K562 (cell line): ENCODE measurements around the gene ADGRB2. TPM values are rescaled to one million over a fixed set of nuclear protein-coding genes. Genes with fewer than 3 reads are reported as not detected.

Source experiments
- CHD1 ChIP-seq: fragments of 200-600 bp; sonication (generic); IDR thresholded peaks from one replicate; pipeline ENCODE4 v1.6.1; 2012; ENCODE audit warnings: mild to moderate bottlenecking, moderate library complexity, low read length, inconsistent platforms
- DDX20 ChIP-seq: fragments of 450-650 bp; IDR thresholded peaks from 2 replicates; pipeline ENCODE4 v1.6.1; 2016; ENCODE audit warnings: missing genetic modification characterization, low read depth, mild to moderate bottlenecking, missing compliant biosample characterization, moderate library complexity
- NFE2L1 ChIP-seq: fragments of 450-650 bp; IDR thresholded peaks from 2 replicates; pipeline ENCODE4 v1.6.1; 2016; ENCODE audit warnings: missing genetic modification characterization, low read depth, mild to moderate bottlenecking, missing compliant biosample characterization, moderate library complexity, borderline replicate concordance
- PCBP1 ChIP-seq: fragments of 200-400 bp; formaldehyde crosslinking; IDR thresholded peaks from 2 replicates; pipeline ENCODE4 v1.6.1; 2018; ENCODE audit warnings: mild to moderate bottlenecking, low read depth, low read length; ENCODE audit not compliant: poor library complexity, severe bottlenecking
- POLR2AphosphoS2 ChIP-seq: IDR thresholded peaks from 2 replicates; pipeline ENCODE4 v1.6.1; 2012; ENCODE audit warnings: low read length, improper control_type of control experiment
- SRF ChIP-seq, 2 experiments: fragments of 250-450, 450-650 bp in 1 of 2; sonication (Bioruptor Pico) in 1 of 2; sonication (generic) in 1 of 2; formaldehyde crosslinking; IDR thresholded peaks; 2 replicates each; pipeline versions ENCODE4 v1.5.0 to v1.5.1; 2020 to 2022; ENCODE audit warnings: mild to moderate bottlenecking in 1 of 2, missing genetic modification reagents in 1 of 2
- SRSF7 ChIP-seq: fragments of 200-400 bp; formaldehyde crosslinking; optimal IDR thresholded peaks from 2 replicates; pipeline ENCODE3; 2017; ENCODE audit warnings: mild to moderate bottlenecking, low read depth, low read length
- XRCC4 ChIP-seq: IDR thresholded peaks from one replicate; pipeline ENCODE4 v1.6.1; 2011; ENCODE audit not compliant: insufficient read depth, insufficient read length; ENCODE audit errors: extremely low read depth
- ZBED1 ChIP-seq: IDR thresholded peaks from 2 replicates; pipeline ENCODE4 v1.6.1; 2014
- ZNF224 ChIP-seq: sonication (generic); formaldehyde crosslinking; IDR thresholded peaks from 2 replicates; pipeline ENCODE4 v1.8.0; 2022; ENCODE audit warnings: mild to moderate bottlenecking, missing genetic modification reagents
- ZNF507 ChIP-seq: conservative IDR thresholded peaks from 2 replicates; pipeline ENCODE4 v1.6.1; 2017; ENCODE audit warnings: missing genetic modification characterization, missing compliant biosample characterization
- ZNF717 ChIP-seq: fragments of 250-450 bp; sonication (Bioruptor Pico); IDR thresholded peaks from 2 replicates; pipeline ENCODE4 v1.5.0; 2021
- polyA plus RNA-seq, 8 experiments: library from polyadenylated mRNA; depleted of rRNA in 4 of 8; stranded (reverse) in 5 of 8; unstranded in 3 of 8; fragments of >200 nt; fragmentation: Nextera tagmentation in 2 of 8; fragmentation: Illumina TruSeq in 1 of 8; extraction: Ambion mirVana in 2 of 8; extraction: Trizol in 1 of 8; gene quantifications; 2 replicates each; pipeline versions ENCODE4 v1.2.1 to v1.2.3, GENCODE V29; 2011 to 2014; ENCODE audit warnings: inconsistent platforms in 1 of 8, missing spikeins in 1 of 8
- total RNA-seq, 7 experiments: library from RNA; depleted of rRNA in 6 of 7; stranded (reverse); fragments of >200 nt in 6 of 7; fragmentation: Illumina TruSeq in 2 of 7; extraction: Trizol in 2 of 7; gene quantifications; 2 replicates each; pipeline versions ENCODE4 v1.2.1 to v1.2.3, GENCODE V29; 2011 to 2021; ENCODE audit warnings: low replicate concordance in 1 of 7
- TF ChIP-seq, protein P1 (sequence below), 3 experiments: IDR thresholded peaks in 2 of 3; conservative IDR thresholded peaks in 1 of 3; 2 replicates each; pipeline ENCODE4 v1.5.1; 2011 to 2012; ENCODE audit warnings: low read length in 3 of 3, mild to moderate bottlenecking in 3 of 3, control low read depth in 2 of 3, improper control_type of control experiment in 1 of 3, inconsistent platforms in 1 of 3, low read depth in 1 of 3, mixed read lengths in 1 of 3, moderate library complexity in 1 of 3; ENCODE audit not compliant: insufficient read depth in 2 of 3
- TF ChIP-seq, protein P2 (sequence below): fragments of 450-650 bp; conservative IDR thresholded peaks from 2 replicates; pipeline ENCODE4 v1.6.1; 2016; ENCODE audit warnings: missing genetic modification characterization, low read depth, mild to moderate bottlenecking, missing compliant biosample characterization, moderate library complexity
- TF ChIP-seq, protein P3 (sequence below): fragments of 450-650 bp; IDR thresholded peaks from 2 replicates; pipeline ENCODE4 v1.7.1; 2018; ENCODE audit warnings: mild to moderate bottlenecking, low read depth; ENCODE audit not compliant: partially characterized antibody
- TF ChIP-seq, protein P4 (sequence below): sonication (generic); formaldehyde crosslinking; IDR thresholded peaks from 2 replicates; pipeline ENCODE4 v1.8.0; 2022; ENCODE audit warnings: mild to moderate bottlenecking, missing genetic modification reagents
- TF ChIP-seq, protein P5 (sequence below): sonication (generic); formaldehyde crosslinking; IDR thresholded peaks from 2 replicates; pipeline ENCODE4 v1.8.0; 2022; ENCODE audit warnings: mild to moderate bottlenecking, missing genetic modification reagents, borderline replicate concordance

Gene ADGRB2
- total and polyA plus RNA-seq, 9 of the 15 experiments (the other 6 are each of a cell fraction or from before 2014, with no cell fraction given), result 0.04 to 0.23 (median 0.20) TPM; not detected in 2

GRCh38 chr1:31705080-31705866, 58.9 kb downstream of the ADGRB2 start (continued):
- TF ChIP-seq, protein P1, sequence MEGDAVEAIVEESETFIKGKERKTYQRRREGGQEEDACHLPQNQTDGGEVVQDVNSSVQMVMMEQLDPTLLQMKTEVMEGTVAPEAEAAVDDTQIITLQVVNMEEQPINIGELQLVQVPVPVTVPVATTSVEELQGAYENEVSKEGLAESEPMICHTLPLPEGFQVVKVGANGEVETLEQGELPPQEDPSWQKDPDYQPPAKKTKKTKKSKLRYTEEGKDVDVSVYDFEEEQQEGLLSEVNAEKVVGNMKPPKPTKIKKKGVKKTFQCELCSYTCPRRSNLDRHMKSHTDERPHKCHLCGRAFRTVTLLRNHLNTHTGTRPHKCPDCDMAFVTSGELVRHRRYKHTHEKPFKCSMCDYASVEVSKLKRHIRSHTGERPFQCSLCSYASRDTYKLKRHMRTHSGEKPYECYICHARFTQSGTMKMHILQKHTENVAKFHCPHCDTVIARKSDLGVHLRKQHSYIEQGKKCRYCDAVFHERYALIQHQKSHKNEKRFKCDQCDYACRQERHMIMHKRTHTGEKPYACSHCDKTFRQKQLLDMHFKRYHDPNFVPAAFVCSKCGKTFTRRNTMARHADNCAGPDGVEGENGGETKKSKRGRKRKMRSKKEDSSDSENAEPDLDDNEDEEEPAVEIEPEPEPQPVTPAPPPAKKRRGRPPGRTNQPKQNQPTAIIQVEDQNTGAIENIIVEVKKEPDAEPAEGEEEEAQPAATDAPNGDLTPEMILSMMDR (IDR thresholded peaks at IDR 0.05 in 2 of 3, conservative IDR thresholded peaks at IDR 0.05 in 1 of 3; ENCODE audit: insufficient read depth in 2 of 3, low read depth in 1 of 3, low read length in 3 of 3), result peak; percentile 61 to 85 (median 75)
- TF ChIP-seq ZBED1 (no peak), DDX20 (tag) (no peak), SRSF7 (no peak), POLR2AphosphoS2 (no peak), SRF (CRISPR knock-in tag; IDR thresholded peaks at IDR 0.05) (no peak), ZNF717 (CRISPR knock-in tag) (no peak), XRCC4 (no peak), ZNF507 (no peak), CHD1 (no peak), NFE2L1 (tag) (no peak), ZNF224 (no peak), PCBP1 (no peak)
- TF ChIP-seq, protein P2, sequence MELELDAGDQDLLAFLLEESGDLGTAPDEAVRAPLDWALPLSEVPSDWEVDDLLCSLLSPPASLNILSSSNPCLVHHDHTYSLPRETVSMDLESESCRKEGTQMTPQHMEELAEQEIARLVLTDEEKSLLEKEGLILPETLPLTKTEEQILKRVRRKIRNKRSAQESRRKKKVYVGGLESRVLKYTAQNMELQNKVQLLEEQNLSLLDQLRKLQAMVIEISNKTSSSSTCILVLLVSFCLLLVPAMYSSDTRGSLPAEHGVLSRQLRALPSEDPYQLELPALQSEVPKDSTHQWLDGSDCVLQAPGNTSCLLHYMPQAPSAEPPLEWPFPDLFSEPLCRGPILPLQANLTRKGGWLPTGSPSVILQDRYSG, result no peak
- TF ChIP-seq, protein P3, sequence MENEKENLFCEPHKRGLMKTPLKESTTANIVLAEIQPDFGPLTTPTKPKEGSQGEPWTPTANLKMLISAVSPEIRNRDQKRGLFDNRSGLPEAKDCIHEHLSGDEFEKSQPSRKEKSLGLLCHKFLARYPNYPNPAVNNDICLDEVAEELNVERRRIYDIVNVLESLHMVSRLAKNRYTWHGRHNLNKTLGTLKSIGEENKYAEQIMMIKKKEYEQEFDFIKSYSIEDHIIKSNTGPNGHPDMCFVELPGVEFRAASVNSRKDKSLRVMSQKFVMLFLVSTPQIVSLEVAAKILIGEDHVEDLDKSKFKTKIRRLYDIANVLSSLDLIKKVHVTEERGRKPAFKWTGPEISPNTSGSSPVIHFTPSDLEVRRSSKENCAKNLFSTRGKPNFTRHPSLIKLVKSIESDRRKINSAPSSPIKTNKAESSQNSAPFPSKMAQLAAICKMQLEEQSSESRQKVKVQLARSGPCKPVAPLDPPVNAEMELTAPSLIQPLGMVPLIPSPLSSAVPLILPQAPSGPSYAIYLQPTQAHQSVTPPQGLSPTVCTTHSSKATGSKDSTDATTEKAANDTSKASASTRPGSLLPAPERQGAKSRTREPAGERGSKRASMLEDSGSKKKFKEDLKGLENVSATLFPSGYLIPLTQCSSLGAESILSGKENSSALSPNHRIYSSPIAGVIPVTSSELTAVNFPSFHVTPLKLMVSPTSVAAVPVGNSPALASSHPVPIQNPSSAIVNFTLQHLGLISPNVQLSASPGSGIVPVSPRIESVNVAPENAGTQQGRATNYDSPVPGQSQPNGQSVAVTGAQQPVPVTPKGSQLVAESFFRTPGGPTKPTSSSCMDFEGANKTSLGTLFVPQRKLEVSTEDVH, result peak; percentile 95
- TF ChIP-seq, protein P4, sequence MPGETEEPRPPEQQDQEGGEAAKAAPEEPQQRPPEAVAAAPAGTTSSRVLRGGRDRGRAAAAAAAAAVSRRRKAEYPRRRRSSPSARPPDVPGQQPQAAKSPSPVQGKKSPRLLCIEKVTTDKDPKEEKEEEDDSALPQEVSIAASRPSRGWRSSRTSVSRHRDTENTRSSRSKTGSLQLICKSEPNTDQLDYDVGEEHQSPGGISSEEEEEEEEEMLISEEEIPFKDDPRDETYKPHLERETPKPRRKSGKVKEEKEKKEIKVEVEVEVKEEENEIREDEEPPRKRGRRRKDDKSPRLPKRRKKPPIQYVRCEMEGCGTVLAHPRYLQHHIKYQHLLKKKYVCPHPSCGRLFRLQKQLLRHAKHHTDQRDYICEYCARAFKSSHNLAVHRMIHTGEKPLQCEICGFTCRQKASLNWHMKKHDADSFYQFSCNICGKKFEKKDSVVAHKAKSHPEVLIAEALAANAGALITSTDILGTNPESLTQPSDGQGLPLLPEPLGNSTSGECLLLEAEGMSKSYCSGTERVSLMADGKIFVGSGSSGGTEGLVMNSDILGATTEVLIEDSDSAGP (CRISPR knock-in tag), result no peak
- TF ChIP-seq, protein P5, sequence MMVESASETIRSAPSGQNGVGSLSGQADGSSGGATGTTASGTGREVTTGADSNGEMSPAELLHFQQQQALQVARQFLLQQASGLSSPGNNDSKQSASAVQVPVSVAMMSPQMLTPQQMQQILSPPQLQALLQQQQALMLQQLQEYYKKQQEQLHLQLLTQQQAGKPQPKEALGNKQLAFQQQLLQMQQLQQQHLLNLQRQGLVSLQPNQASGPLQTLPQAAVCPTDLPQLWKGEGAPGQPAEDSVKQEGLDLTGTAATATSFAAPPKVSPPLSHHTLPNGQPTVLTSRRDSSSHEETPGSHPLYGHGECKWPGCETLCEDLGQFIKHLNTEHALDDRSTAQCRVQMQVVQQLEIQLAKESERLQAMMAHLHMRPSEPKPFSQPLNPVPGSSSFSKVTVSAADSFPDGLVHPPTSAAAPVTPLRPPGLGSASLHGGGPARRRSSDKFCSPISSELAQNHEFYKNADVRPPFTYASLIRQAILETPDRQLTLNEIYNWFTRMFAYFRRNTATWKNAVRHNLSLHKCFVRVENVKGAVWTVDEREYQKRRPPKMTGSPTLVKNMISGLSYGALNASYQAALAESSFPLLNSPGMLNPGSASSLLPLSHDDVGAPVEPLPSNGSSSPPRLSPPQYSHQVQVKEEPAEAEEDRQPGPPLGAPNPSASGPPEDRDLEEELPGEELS (CRISPR knock-in tag), result no peak
